Activated naive CD4-positive, alpha-beta T cell treated with anti-CD3 and anti-CD28 coated beads, Interleukin-2, amount 10 ng/mL, durations not matched to agents 5 hours and 36 hours (primary cell): ENCODE results near the gene OASL. TPM values are rescaled to one million over a fixed set of nuclear protein-coding genes. Genes with fewer than 3 reads are reported as not detected.

ENCODE experiments used
- total RNA-seq, 2 experiments: library from RNA; stranded (reverse); gene quantifications; one replicate each; pipeline ENCODE4 v1.2.3, GENCODE V29; 2021

OASL gene, protein sequence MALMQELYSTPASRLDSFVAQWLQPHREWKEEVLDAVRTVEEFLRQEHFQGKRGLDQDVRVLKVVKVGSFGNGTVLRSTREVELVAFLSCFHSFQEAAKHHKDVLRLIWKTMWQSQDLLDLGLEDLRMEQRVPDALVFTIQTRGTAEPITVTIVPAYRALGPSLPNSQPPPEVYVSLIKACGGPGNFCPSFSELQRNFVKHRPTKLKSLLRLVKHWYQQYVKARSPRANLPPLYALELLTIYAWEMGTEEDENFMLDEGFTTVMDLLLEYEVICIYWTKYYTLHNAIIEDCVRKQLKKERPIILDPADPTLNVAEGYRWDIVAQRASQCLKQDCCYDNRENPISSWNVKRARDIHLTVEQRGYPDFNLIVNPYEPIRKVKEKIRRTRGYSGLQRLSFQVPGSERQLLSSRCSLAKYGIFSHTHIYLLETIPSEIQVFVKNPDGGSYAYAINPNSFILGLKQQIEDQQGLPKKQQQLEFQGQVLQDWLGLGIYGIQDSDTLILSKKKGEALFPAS
- 1 to 10 TPM; 7.3 to 7.7 TPM for total RNA-seq

DNA sequence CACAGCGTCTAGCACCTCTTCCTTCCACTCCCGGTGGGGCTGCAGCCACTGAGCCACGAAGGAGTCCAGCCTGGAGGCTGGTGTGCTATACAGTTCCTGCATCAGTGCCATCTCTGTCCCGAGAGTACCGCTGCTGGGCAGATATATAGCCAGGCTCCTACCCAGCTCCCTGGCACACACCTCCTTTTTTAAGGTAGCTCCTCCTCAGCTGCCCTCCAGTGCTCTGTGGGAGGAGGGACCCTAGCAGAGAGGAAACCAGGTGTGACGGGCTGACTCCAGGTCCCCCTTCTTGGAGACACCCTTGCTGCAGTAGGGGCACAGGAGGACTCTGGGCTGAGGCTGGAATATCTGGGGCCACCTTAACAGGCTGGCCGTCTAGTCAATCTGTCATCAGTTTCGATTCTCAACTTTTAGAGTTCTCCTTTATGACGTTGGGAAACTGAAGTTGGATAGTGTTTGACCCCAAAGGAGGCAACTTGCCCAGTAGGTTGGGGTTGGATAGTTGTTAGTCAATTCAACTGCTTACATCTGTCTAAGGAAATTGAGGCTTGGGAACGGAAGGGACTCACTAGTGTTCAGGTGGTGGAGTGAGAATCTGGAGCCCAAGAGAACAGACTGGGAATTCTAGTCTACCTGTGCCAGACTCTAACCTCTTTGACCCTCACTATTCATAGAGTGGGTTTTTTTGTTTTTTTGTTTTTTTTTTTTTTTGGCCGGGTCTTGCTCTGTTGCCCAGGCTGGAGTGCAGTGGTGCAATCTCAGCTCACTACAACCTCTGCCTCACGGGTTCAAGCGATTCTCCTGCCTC is at the start of gene OASL:
Gene OASL (minus strand): TSS at position 386 of the 808 bp plus-strand sequence. CDS start 275 bp downstream, at position 111.

DNA sequence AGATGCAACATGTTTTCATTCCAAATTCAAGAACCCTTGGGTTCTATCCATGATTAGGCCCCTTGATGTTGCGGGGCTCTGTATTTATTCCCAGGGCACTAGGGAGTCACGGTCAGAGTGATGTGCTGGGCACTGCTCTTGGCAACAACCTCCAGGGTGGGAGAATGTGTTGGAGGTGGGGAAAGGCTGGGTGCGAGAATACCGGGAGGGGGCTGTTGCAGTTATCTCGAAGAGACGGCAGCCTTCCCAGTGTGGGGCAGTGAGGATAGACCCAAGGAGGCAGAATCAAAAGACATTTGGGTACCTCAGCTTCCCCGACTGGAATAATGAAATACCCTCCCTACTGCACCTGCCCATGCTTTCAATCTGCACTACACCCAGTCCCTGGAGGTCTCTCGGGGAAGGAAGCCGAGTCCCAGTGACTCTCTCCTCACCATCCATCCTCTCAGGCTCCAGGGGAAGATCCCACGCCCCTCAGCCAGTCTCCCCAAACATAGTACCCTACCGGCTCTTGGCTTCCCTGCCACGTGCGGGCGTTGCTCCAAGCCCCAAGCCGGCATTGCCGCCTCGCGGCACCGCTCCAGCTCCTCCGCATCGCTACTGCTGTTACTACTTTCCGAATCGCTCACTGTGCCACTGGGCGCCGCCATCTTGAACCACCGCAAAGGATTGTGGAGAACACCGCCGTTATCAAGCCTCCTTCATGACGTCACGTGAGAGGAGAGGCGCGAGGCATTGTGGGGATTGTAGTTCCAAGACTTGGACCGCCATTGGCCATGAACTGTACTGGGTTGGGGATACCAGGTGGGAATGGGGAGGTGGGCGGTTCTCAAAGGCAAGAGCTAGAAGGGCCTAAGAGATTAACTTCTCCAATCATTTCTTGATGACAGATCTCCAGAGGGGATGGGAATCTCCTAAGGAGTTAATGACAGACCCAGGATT is 22.9 kb downstream of the OASL start, which contains the start of gene C12orf43:
Gene C12orf43 (minus strand): TSS at position 663 of the 942 bp plus-strand sequence. CDS start 13 bp downstream, at position 650.

DNA sequence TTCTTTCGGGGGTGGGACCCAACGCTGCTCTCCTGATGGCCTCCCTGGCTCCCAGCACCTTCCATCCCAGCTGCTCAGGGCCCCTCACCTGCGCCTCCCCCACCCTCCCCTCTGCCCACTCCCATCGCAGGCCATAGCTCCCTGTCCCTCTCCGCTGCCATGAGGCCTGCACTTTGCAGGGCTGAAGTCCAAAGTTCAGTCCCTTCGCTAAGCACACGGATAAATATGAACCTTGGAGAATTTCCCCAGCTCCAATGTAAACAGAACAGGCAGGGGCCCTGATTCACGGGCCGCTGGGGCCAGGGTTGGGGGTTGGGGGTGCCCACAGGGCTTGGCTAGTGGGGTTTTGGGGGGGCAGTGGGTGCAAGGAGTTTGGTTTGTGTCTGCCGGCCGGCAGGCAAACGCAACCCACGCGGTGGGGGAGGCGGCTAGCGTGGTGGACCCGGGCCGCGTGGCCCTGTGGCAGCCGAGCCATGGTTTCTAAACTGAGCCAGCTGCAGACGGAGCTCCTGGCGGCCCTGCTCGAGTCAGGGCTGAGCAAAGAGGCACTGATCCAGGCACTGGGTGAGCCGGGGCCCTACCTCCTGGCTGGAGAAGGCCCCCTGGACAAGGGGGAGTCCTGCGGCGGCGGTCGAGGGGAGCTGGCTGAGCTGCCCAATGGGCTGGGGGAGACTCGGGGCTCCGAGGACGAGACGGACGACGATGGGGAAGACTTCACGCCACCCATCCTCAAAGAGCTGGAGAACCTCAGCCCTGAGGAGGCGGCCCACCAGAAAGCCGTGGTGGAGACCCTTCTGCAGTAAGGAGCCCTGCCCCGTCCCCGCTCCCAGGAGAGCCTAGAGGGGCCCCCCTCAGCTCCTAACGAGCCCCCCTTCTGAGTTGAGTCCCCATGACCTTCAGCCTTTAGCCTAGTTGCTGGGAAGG is 60.5 kb downstream of the OASL start, which contains the start of gene HNF1A:
Gene HNF1A (plus strand): TSS at position 248 of the 924 bp plus-strand sequence. CDS start 226 bp downstream, at position 474.

Other genes with a start within 250 kb of the OASL start
- gene SPPL3, start 134.9 kb downstream of the OASL start, total RNA-seq: 10 to 100 TPM; 29.3 to 32.8 TPM
- not detected for gene HNF1A, start 60.7 kb downstream of the OASL start, total RNA-seq
- 10 to 100 TPM; 15.2 to 16.7 TPM for gene C12orf43, start 22.8 kb downstream of the OASL start, total RNA-seq
- 10 to 100 TPM; 50.0 to 52.1 TPM for gene P2RX7, start 93.6 kb upstream of the OASL start, total RNA-seq
- 10 to 100 TPM; 65.0 to 72.8 TPM for gene P2RX4, start 170.9 kb upstream of the OASL start, total RNA-seq